Endothelial cell of umbilical vein (primary cell): ENCODE results near the gene TP53BP1. TPM values are rescaled to one million over a fixed set of nuclear protein-coding genes. Genes with fewer than 3 reads are reported as not detected.

Source experiments
- BruUV-seq: library from RNA; stranded (reverse); fragments of 400-500 nt; replicated peaks from 2 replicates; lab custom pipeline; 2021; lab: Mats Ljungman, UMichigan
- CTCF ChIA-PET: fragments of 300-600, 350-600 bp; sonication (Branson Sonifier 250); formaldehyde crosslinking; loops from one replicate; lab custom pipeline; 2021; ENCODE audit warnings: antibody characterized with exemption, inconsistent platforms; lab: Charles Lee
- POLR2A ChIA-PET: fragments of 300-600, 350-600 bp; sonication (Branson Sonifier 250); formaldehyde crosslinking; loops from one replicate; lab custom pipeline; 2021; ENCODE audit warnings: antibody characterized with exemption, inconsistent platforms; lab: Charles Lee
- DNase-seq: peaks from one replicate; pipeline ENCODE4 v3.0.0-alpha.2; 2011; ENCODE audit warnings: low read depth, low spot score
- FAIRE-seq: peaks from 2 replicates; lab custom pipeline; 2011; peaks lifted over from hg19 to GRCh38; lab: Jason Lieb, UNC
- H2AFZ ChIP-seq: 2 replicates; pipeline ENCODE4 v1.6.0; 2012; ENCODE audit warnings: low read depth, low read length, control low read depth, inconsistent platforms
- H3K27ac ChIP-seq: 2 replicates; pipeline ENCODE4 v1.5.1; 2011; ENCODE audit warnings: low read depth, mild to moderate bottlenecking, control low read depth, low read length, moderate library complexity; ENCODE audit not compliant: insufficient read depth
- H3K27me3 ChIP-seq, 2 experiments: 2 replicates each; pipeline versions ENCODE4 v1.6.0 to v1.6.1; 2011; ENCODE audit warnings: low read length in 2 of 2, mixed read lengths in 1 of 2; ENCODE audit not compliant: control insufficient read depth in 2 of 2, insufficient read depth in 2 of 2
- H3K36me3 ChIP-seq, 2 experiments: 2 replicates in 1 of 2; 3 replicates in 1 of 2; pipeline ENCODE4 v1.5.1; 2011; ENCODE audit warnings: low read length in 2 of 2, mild to moderate bottlenecking in 1 of 2, moderate library complexity in 1 of 2; ENCODE audit not compliant: control insufficient read depth in 2 of 2, insufficient read depth in 2 of 2; ENCODE audit errors: extremely low read depth in 1 of 2
- H3K4me1 ChIP-seq: 3 replicates; pipeline ENCODE4 v1.5.1; 2011; ENCODE audit warnings: mild to moderate bottlenecking, low read length; ENCODE audit not compliant: control insufficient read depth, insufficient read depth; ENCODE audit errors: extremely low read depth
- H3K4me2 ChIP-seq: 2 replicates; pipeline ENCODE4 v1.6.1; 2011; ENCODE audit warnings: low read length, control low read depth, mixed read lengths; ENCODE audit not compliant: insufficient read depth
- H3K4me3 ChIP-seq, 3 experiments: fragments of 200-600 bp in 1 of 3; sonication (generic), shearing (Covaris generic) in 1 of 3; replicated peaks in 1 of 3; 2 replicates each; pipeline ENCODE4 v1.5.1; 2011 to 2016; ENCODE audit warnings: control low read depth in 3 of 3, low read length in 3 of 3, mild to moderate bottlenecking in 2 of 3, inconsistent platforms in 1 of 3, low read depth in 1 of 3, moderate library complexity in 1 of 3; ENCODE audit not compliant: insufficient read depth in 1 of 3
- H3K79me2 ChIP-seq: 2 replicates; pipeline ENCODE4 v1.6.0; 2012; ENCODE audit warnings: low read length, inconsistent platforms; ENCODE audit not compliant: control insufficient read depth, insufficient read depth
- H3K9ac ChIP-seq: replicated peaks from 2 replicates; pipeline ENCODE3; 2011; ENCODE audit warnings: low read length, control low read depth; ENCODE audit not compliant: insufficient read depth; ENCODE audit errors: extremely low read depth
- H3K9me1 ChIP-seq: replicated peaks from 3 replicates; pipeline ENCODE4 v1.6.0; 2011; ENCODE audit warnings: mild to moderate bottlenecking, low read length; ENCODE audit not compliant: control insufficient read depth, insufficient read depth; ENCODE audit errors: extremely low read depth
- H3K9me3 ChIP-seq: replicated peaks from 2 replicates; pipeline ENCODE4 v1.5.1; 2012; ENCODE audit warnings: low read length, inconsistent platforms; ENCODE audit not compliant: control insufficient read depth, insufficient read depth
- H4K20me1 ChIP-seq: replicated peaks from 2 replicates; pipeline ENCODE3; 2011; ENCODE audit warnings: mild to moderate bottlenecking, low read length; ENCODE audit not compliant: control insufficient read depth, insufficient read depth; ENCODE audit errors: extremely low read depth
- EZH2 ChIP-seq: IDR thresholded peaks from 2 replicates; pipeline ENCODE4 v1.6.1; 2012; ENCODE audit warnings: borderline replicate concordance, low read depth, mild to moderate bottlenecking, moderate library complexity, low read length, inconsistent platforms; ENCODE audit not compliant: severe bottlenecking
- FOS ChIP-seq: IDR thresholded peaks from 2 replicates; pipeline ENCODE4 v1.6.1; 2011; ENCODE audit warnings: mild to moderate bottlenecking, low read length, moderate library complexity, borderline replicate concordance; ENCODE audit not compliant: insufficient read depth
- GATA2 ChIP-seq: IDR thresholded peaks from 2 replicates; pipeline ENCODE4 v1.7.0; 2011; ENCODE audit warnings: low read depth, mild to moderate bottlenecking, moderate library complexity, mixed read lengths, low read length; ENCODE audit not compliant: insufficient read length, insufficient read depth
- JUN ChIP-seq: IDR thresholded peaks from 2 replicates; pipeline ENCODE4 v1.6.1; 2011; ENCODE audit warnings: borderline replicate concordance, low read depth; ENCODE audit not compliant: insufficient read length, insufficient read depth
- MYC ChIP-seq: IDR thresholded peaks from one replicate; pipeline ENCODE4 v1.6.1; 2011; ENCODE audit warnings: mild to moderate bottlenecking, low read depth, low read length
- POLR2A ChIP-seq: IDR thresholded peaks from 2 replicates; pipeline ENCODE4 v1.6.1; 2012; ENCODE audit warnings: low read depth, mild to moderate bottlenecking, control low read depth, low read length
- POLR2AphosphoS5 ChIP-seq: IDR thresholded peaks from 2 replicates; pipeline ENCODE4 v1.6.1; 2012; ENCODE audit warnings: low read depth, mild to moderate bottlenecking, control low read depth, low read length, moderate library complexity; ENCODE audit not compliant: insufficient read depth
- dilution Hi-C: fragments of 300-500 bp; cut with MboI; formaldehyde crosslinking; loops from one replicate; pipeline ENCODE4 v1.15.0; 2019; ENCODE audit warnings: low sequenced_read_pairs; ENCODE audit not compliant: extremely low pct_ligation_motif_present
- intact Hi-C: fragments of 100-400 bp; cut with micrococcal nuclease; formaldehyde crosslinking; loops from one replicate; pipeline ENCODE4 v1.10.0; 2022
- polyA plus RNA-seq, 4 experiments: library from polyadenylated mRNA; depleted of rRNA in 3 of 4; stranded (reverse) in 3 of 4; unstranded in 1 of 4; fragments of >200 nt; gene quantifications; 2 replicates each; pipeline versions ENCODE4 v1.2.1 to v1.2.3, GENCODE V29; 2011 to 2012; ENCODE audit warnings: missing spikeins in 1 of 4
- total RNA-seq: library from RNA; stranded (reverse); gene quantifications from 2 replicates; pipeline ENCODE4 v1.2.3, GENCODE V29; 2021
- TF ChIP-seq, protein P1 (sequence below), 2 donors: IDR thresholded peaks; 1 replicate in 1 of 2; 2 replicates in 1 of 2; pipeline ENCODE4 v1.5.1; 2011; ENCODE audit warnings: low read length in 2 of 2, mild to moderate bottlenecking in 2 of 2, moderate library complexity in 2 of 2, control low read depth in 1 of 2, inconsistent platforms in 1 of 2, low read depth in 1 of 2; ENCODE audit not compliant: insufficient read depth in 1 of 2; ENCODE audit errors: extremely low read depth in 1 of 2
- TF ChIP-seq, protein P2 (sequence below): IDR thresholded peaks from 2 replicates; pipeline ENCODE4 v1.6.1; 2011; ENCODE audit not compliant: insufficient read depth, insufficient read length

Gene TP53BP1
- total and polyA plus RNA-seq, 2 donors (not counting 3 experiments of a cell fraction or from before 2014, with no cell fraction given): 28.1 to 59.5 TPM

DNA sequence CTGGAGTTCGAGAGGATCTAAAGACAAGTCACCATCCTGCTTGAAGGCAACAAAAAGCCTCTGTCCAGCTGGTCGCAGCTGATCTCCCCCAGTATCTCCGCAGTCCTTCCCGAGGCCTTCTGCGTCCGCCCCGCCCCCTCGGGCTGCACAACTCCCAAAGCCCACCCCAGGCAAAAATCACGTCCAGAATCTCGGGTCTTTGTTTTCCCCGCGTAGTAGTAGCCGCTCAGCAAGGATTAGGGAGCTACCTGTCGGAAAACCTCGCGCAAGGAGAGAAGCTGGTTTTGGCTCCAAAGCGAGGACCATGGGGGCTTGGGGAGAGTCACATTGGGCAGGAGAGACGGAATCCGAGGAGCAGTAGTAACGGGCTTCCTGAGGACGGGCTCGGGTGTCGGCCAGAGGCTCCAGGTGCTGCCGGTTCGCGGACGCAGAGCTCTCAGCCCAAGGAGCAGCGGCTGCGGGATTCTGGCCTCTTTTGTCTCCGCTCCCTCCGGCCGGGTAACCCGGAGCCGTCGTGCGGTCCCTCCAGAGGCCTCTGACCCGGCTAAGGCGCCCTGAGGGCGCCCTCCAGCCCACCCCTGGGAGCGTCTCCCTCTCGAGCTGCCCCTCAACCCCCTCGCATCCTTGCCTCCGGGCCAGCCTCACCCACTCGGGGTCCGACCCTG is 122.5 kb downstream of the TP53BP1 start:
- no TSS peak for BruUV-seq
- Histone ChIP-seq H4K20me1 (no peaks in the 10 kb centered on the region), H2AFZ (peak overlapping the region; percentile 99), H3K27ac (peak overlapping the region; percentile 48), H3K9me3 (no peaks in the 10 kb centered on the region), H3K79me2 (peaks cover 20% of the 10 kb centered on the region), H3K9me1 (no peaks in the 10 kb centered on the region), H3K4me2 (peak overlapping the region; percentile 97), H3K4me3 (peak overlapping the region; percentile 69 to 93 (median 86)), H3K4me1 (peaks cover 18% of the 10 kb centered on the region), H3K36me3 (peaks cover 0 to 7% of the 10 kb centered on the region in 2 experiments), H3K9ac (peak overlapping the region; percentile 56), H3K27me3 (no peaks in the 10 kb centered on the region)
- ChIA-PET CTCF (interaction anchor here (0.5 to 1.8 kb wide), 4 partner anchors 14 to 145 kb away, joined by 3 to 5 read pairs (median 4); no protein-coding TSS in a partner anchor), POLR2A (no interaction called here)
- TF ChIP-seq POLR2A (no peak), MYC (no peak), GATA2 (no peak), JUN (no peak), FOS (no peak), EZH2 (no peak), POLR2AphosphoS5 (no peak)
- TF ChIP-seq, protein P1, sequence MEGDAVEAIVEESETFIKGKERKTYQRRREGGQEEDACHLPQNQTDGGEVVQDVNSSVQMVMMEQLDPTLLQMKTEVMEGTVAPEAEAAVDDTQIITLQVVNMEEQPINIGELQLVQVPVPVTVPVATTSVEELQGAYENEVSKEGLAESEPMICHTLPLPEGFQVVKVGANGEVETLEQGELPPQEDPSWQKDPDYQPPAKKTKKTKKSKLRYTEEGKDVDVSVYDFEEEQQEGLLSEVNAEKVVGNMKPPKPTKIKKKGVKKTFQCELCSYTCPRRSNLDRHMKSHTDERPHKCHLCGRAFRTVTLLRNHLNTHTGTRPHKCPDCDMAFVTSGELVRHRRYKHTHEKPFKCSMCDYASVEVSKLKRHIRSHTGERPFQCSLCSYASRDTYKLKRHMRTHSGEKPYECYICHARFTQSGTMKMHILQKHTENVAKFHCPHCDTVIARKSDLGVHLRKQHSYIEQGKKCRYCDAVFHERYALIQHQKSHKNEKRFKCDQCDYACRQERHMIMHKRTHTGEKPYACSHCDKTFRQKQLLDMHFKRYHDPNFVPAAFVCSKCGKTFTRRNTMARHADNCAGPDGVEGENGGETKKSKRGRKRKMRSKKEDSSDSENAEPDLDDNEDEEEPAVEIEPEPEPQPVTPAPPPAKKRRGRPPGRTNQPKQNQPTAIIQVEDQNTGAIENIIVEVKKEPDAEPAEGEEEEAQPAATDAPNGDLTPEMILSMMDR (IDR thresholded peaks at IDR 0.05; ENCODE audit: extremely low read depth in 1 of 2, insufficient read depth in 1 of 2, low read depth in 1 of 2, low read length in 2 of 2): no peak
- TF ChIP-seq, protein P2, sequence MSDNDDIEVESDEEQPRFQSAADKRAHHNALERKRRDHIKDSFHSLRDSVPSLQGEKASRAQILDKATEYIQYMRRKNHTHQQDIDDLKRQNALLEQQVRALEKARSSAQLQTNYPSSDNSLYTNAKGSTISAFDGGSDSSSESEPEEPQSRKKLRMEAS: no peak
- dilution Hi-C loops (no loop called here), intact Hi-C loops (no loop called here)
- DNase-seq: peak; percentile 48
- FAIRE-seq: no peak
